ENCODE data around the gene OR5K1.

OR5K1 gene

GRCh38 chr3:98514948-98515347 lies 51.9 kb downstream of the OR5K1 start:
- H3K4me3 ChIP-seq (ENCODE audit: low read depth, low read length), result no peak overlapping the region
- DNase-seq, result no peak
- H3K36me3 ChIP-seq, result peaks cover 40% of the 10 kb centered on the region
- TF ChIP-seq CTCF (IDR thresholded peaks at IDR 0.05; ENCODE audit: low read depth, low read length), result no peak
- H3K27me3 ChIP-seq, result no peaks in the 10 kb centered on the region
- H3K9me3 ChIP-seq, result no peaks in the 10 kb centered on the region
- no peaks in the 10 kb centered on the region for H3K4me1 ChIP-seq

DNA sequence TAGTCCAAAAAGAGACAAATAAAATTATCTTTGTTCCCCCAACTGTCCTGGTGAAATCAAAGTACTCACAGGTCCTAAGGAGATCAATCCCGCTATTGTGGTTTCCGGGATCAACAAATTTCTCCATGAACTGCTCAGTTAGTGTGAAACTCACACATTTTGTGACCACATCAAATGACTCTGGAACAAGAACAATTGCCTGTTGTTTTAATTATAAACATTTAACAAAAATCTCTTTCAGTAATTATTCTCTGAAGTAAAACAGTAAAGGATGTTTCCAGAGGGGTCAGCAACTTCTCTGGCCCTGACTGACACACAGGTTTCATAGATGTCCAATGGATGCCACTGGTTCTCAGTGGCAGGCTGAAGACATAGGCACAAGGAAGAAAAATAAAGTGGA lies 55.8 kb downstream of the OR5K1 start:
- H3K4me1 ChIP-seq, result peaks cover 4% of the 10 kb centered on the region; the same call in 1 of the 2 replicates
- no peak overlapping the region for H3K4me3 ChIP-seq (ENCODE audit: low read depth, low read length)
- no peak for TF ChIP-seq CTCF (IDR thresholded peaks at IDR 0.05; ENCODE audit: low read depth, low read length)
- H3K9me3 ChIP-seq, result no peaks in the 10 kb centered on the region
- H3K36me3 ChIP-seq, result peaks cover 51% of the 10 kb centered on the region
- H3K27me3 ChIP-seq, result no peaks in the 10 kb centered on the region
- no peak for DNase-seq

DNA sequence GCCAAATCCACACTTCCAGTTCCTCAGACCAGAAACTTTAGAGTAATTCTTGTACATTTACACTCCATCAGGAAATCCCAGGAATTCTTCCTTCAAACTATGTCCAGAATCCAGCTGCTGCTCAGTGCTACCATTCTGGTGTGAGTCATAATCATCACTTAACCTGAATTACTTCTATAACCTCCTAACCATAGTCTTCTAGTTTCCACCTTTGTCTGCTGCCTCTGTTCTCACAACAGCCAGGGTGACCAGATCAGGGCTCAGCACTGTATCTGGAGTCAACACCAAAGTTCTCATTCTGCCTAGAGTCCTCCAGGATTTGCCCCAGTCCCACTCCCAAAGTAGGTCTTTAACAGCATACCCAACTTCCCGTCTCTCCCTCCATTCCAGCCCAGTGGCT lies 56.4 kb downstream of the OR5K1 start:
- Histone ChIP-seq H3K9me3 (no peaks in the 10 kb centered on the region), H3K4me3 (ENCODE audit: low read depth, low read length) (no peak overlapping the region), H3K36me3 (peaks cover 51% of the 10 kb centered on the region), H3K4me1 (peaks cover 4% of the 10 kb centered on the region; the same call in 1 of the 2 replicates), H3K27me3 (no peaks in the 10 kb centered on the region)
- no peak for DNase-seq
- TF ChIP-seq CTCF (IDR thresholded peaks at IDR 0.05; ENCODE audit: low read depth, low read length), result no peak

GRCh38 chr3:98521897-98522543 lies 59.0 kb downstream of the OR5K1 start:
- Histone ChIP-seq H3K27me3 (no peaks in the 10 kb centered on the region), H3K36me3 (peaks cover 39% of the 10 kb centered on the region), H3K4me1 (peaks cover 4% of the 10 kb centered on the region; the same call in 1 of the 2 replicates), H3K9me3 (no peaks in the 10 kb centered on the region), H3K4me3 (ENCODE audit: low read depth, low read length) (peak overlapping the region; percentile 84)
- DNase-seq, result peak; percentile 39
- TF ChIP-seq CTCF (IDR thresholded peaks at IDR 0.05; ENCODE audit: low read depth, low read length), result no peak

Measured in BE2C (cell line).